SK-N-SH treated with all-trans-retinoic acid at 6 μM for 48 hours (cell line): ENCODE measurements around the gene PCGF6.
A peak's percentile ranks its signal among the peaks of the same experiment; 100 is the strongest.

Experiments
- ATAC-seq: fragments of 200-7000 bp; cut with Tn5 transposase; 3 replicates; pipeline ENCODE4 v1.9.1; 2020; ENCODE audit warnings: mild to moderate bottlenecking, moderate library complexity
- ARNTL ChIP-seq: fragments of 450-650 bp; formaldehyde crosslinking; IDR thresholded peaks from 2 replicates; pipeline ENCODE4 v1.5.0; 2020; ENCODE audit warnings: low read depth, mild to moderate bottlenecking, moderate library complexity, borderline replicate concordance
- BACH2 ChIP-seq: fragments of 250-450 bp; sonication (Bioruptor Pico); IDR thresholded peaks from 2 replicates; pipeline ENCODE4 v1.9.0; 2021; ENCODE audit warnings: mild to moderate bottlenecking, borderline replicate concordance
- CREB5 ChIP-seq: fragments of 250-450 bp; sonication (Bioruptor Pico); IDR thresholded peaks from 2 replicates; pipeline ENCODE4 v1.5.1; 2020; ENCODE audit warnings: low read depth, mild to moderate bottlenecking, moderate library complexity
- CSDC2 ChIP-seq: fragments of 250-450 bp; sonication (Bioruptor Pico); IDR thresholded peaks from 2 replicates; pipeline ENCODE4 v1.5.0; 2020; ENCODE audit warnings: mild to moderate bottlenecking, moderate library complexity
- CSRNP3 ChIP-seq: fragments of 250-450 bp; sonication (Bioruptor Pico); IDR thresholded peaks from 2 replicates; pipeline ENCODE4 v1.5.1; 2021; ENCODE audit warnings: mild to moderate bottlenecking, moderate library complexity
- ESRRG ChIP-seq: fragments of 250-450 bp; sonication (Bioruptor Pico); IDR thresholded peaks from 2 replicates; pipeline ENCODE4 v1.6.1; 2021; ENCODE audit warnings: mild to moderate bottlenecking
- GLIS3 ChIP-seq: fragments of 250-450 bp; sonication (Bioruptor Pico); IDR thresholded peaks from 2 replicates; pipeline ENCODE4 v1.5.0; 2020; ENCODE audit warnings: mild to moderate bottlenecking, moderate library complexity
- ISL1 ChIP-seq: fragments of 250-450 bp; sonication (Bioruptor Pico); IDR thresholded peaks from 2 replicates; pipeline ENCODE4 v2.1.2; 2022; ENCODE audit warnings: mild to moderate bottlenecking, moderate library complexity
- PATZ1 ChIP-seq: fragments of 250-450 bp; sonication (Bioruptor Pico); IDR thresholded peaks from 2 replicates; pipeline ENCODE4 v1.8.0; 2020; ENCODE audit warnings: mild to moderate bottlenecking, moderate library complexity, borderline replicate concordance
- POU6F1 ChIP-seq: fragments of 250-450 bp; sonication (Bioruptor Pico); IDR thresholded peaks from 2 replicates; pipeline ENCODE4 v1.8.0; 2021; ENCODE audit warnings: low read depth, mild to moderate bottlenecking, moderate library complexity, borderline replicate concordance
- PPARA ChIP-seq: fragments of 250-450 bp; sonication (Bioruptor Pico); IDR thresholded peaks from 2 replicates; pipeline ENCODE4 v1.5.0; 2020; ENCODE audit warnings: mild to moderate bottlenecking, borderline replicate concordance
- RARB ChIP-seq: fragments of 250-450 bp; sonication (Bioruptor Pico); IDR thresholded peaks from 2 replicates; pipeline ENCODE4 v1.8.0; 2021; ENCODE audit warnings: mild to moderate bottlenecking, moderate library complexity
- SNAI2 ChIP-seq: fragments of 250-450 bp; sonication (Bioruptor Pico); IDR thresholded peaks from 2 replicates; pipeline ENCODE4 v1.5.0; 2020; ENCODE audit warnings: mild to moderate bottlenecking, moderate library complexity
- TCF4 ChIP-seq: fragments of 250-450 bp; sonication (Bioruptor Pico); IDR thresholded peaks from 2 replicates; pipeline ENCODE4 v1.8.0; 2021; ENCODE audit warnings: mild to moderate bottlenecking, moderate library complexity, borderline replicate concordance
- TOX ChIP-seq: fragments of 250-450 bp; sonication (Bioruptor Pico); IDR thresholded peaks from 2 replicates; pipeline ENCODE4 v1.8.0; 2021; ENCODE audit warnings: mild to moderate bottlenecking, moderate library complexity, borderline replicate concordance
- TSHZ2 ChIP-seq: fragments of 250-450 bp; sonication (Bioruptor Pico); IDR thresholded peaks from 2 replicates; pipeline ENCODE4 v1.5.0; 2020; ENCODE audit warnings: mild to moderate bottlenecking, moderate library complexity
- ZC3H10 ChIP-seq: fragments of 250-450 bp; sonication (Bioruptor Pico); IDR thresholded peaks from 2 replicates; pipeline ENCODE4 v1.5.1; 2021; ENCODE audit warnings: mild to moderate bottlenecking, moderate library complexity
- ZFP30 ChIP-seq: fragments of 450-650 bp; formaldehyde crosslinking; IDR thresholded peaks from 2 replicates; pipeline ENCODE4 v1.5.0; 2022; ENCODE audit warnings: mild to moderate bottlenecking, moderate library complexity
- ZNF565 ChIP-seq: fragments of 450-650 bp; formaldehyde crosslinking; conservative IDR thresholded peaks from 2 replicates; pipeline ENCODE4 v1.5.0; 2020; ENCODE audit warnings: low read depth, mild to moderate bottlenecking, moderate library complexity
- ZNF70 ChIP-seq: fragments of 450-650 bp; formaldehyde crosslinking; IDR thresholded peaks from 2 replicates; pipeline ENCODE4 v1.5.0; 2020; ENCODE audit warnings: mild to moderate bottlenecking, moderate library complexity
- ZNF8 ChIP-seq: fragments of 450-650 bp; formaldehyde crosslinking; IDR thresholded peaks from 2 replicates; pipeline ENCODE4 v1.5.0; 2020; ENCODE audit warnings: mild to moderate bottlenecking, moderate library complexity

Gene PCGF6

GRCh38 chr10:103278537-103278823 lies 72.5 kb downstream of the PCGF6 start:
- no peak for TF ChIP-seq ZC3H10
- no peak for TF ChIP-seq POU6F1 (CRISPR knock-in tag)
- no peak for TF ChIP-seq CSRNP3 (CRISPR knock-in tag)
- TF ChIP-seq TCF4: no peak
- no peak for TF ChIP-seq ISL1 (CRISPR knock-in tag)
- no peak for TF ChIP-seq CSDC2
- ATAC-seq: no peak

- TF ChIP-seq TCF4 (no peak), PPARA (no peak), BACH2 (CRISPR knock-in tag) (no peak), ZFP30 (CRISPR knock-in tag) (no peak)
- TF ChIP-seq, all 23 proteins: peak for 0
- no peak for ATAC-seq
Measured at GRCh38 chr10:103277713-103278536, 73.0 kb downstream of the PCGF6 start.

GRCh38 chr10:103276896-103277712 lies 73.8 kb downstream of the PCGF6 start, which contains the start of gene INA:
INA (plus strand) TSS chr10:103277138; CDS start chr10:103277212, 74 bp downstream.
- TF ChIP-seq RARB: no peak
- TF ChIP-seq TCF4: no peak
- TF ChIP-seq, all 23 proteins: peak for 0
- ATAC-seq: peak; percentile 64

GRCh38 chr10:103276251-103276895 lies 74.6 kb downstream of the PCGF6 start:
- TF ChIP-seq ZNF8 (no peak), TSHZ2 (CRISPR knock-in tag) (no peak), TOX (CRISPR knock-in tag) (no peak), ARNTL (CRISPR knock-in tag) (no peak), ESRRG (CRISPR knock-in tag) (no peak), ZNF70 (CRISPR knock-in tag) (no peak), RARB (no peak), SNAI2 (CRISPR knock-in tag) (no peak), CREB5 (CRISPR knock-in tag) (no peak), PATZ1 (CRISPR knock-in tag) (no peak), ZNF565 (CRISPR knock-in tag) (no peak), CSDC2 (no peak), ZFP30 (CRISPR knock-in tag) (no peak), CSRNP3 (CRISPR knock-in tag) (no peak), ZC3H10 (no peak), TCF4 (no peak), GLIS3 (no peak)
- no peak for ATAC-seq
